ENCODE data around the gene ESAM.
A peak's percentile ranks its signal among the peaks of the same experiment; 100 is the strongest.

The ESAM gene

DNA sequence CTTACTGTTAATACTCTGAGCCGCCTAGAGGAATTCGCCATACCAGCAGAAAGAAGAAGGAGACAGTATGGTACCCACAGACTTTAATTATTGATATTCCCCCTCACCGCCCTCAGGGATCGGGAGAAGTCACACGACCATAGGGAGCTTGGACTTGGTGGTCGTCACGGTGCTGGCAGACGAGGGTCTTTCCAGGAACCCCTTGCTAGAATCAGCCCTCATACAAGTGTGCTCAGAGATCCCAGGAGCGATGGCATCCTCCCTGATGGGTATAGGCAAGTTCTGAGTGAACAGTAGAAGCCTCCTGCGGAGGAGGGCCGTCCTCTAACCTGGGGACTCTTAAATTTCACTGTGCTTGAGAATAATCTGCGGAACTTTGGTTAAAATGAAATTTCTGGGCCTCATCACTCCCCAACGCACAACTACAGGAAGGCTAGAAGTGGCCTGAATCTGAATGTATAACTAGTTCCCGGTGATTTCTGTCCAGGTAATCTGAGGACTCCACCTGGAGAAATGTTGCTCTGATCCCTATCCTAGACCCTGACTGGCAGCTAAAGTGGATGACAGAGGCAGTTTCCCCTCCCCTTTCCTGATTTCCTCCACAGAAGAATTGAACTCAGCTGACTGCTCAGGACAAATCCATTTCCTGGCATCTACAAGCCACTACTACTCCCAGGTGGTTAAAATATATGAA lies 14.5 kb downstream of the ESAM start:
- no peak overlapping the region for H3K9ac ChIP-seq (ENCODE audit: low read depth, low read length)
- H3K27me3 ChIP-seq (ENCODE audit: control insufficient read depth, insufficient read depth, low read length): peaks cover 95% of the 10 kb centered on the region
- H3K4me1 ChIP-seq (ENCODE audit: control insufficient read depth, insufficient read depth, low read length): peaks cover 12% of the 10 kb centered on the region
- H3K9me3 ChIP-seq (ENCODE audit: control insufficient read depth, insufficient read depth, low read length): no peaks in the 10 kb centered on the region
- no peaks in the 10 kb centered on the region for H3K36me3 ChIP-seq (ENCODE audit: control insufficient read depth, insufficient read depth, low read length)
- H3K4me3 ChIP-seq (ENCODE audit: low read depth, low read length): peak overlapping the region; percentile 51

DNA sequence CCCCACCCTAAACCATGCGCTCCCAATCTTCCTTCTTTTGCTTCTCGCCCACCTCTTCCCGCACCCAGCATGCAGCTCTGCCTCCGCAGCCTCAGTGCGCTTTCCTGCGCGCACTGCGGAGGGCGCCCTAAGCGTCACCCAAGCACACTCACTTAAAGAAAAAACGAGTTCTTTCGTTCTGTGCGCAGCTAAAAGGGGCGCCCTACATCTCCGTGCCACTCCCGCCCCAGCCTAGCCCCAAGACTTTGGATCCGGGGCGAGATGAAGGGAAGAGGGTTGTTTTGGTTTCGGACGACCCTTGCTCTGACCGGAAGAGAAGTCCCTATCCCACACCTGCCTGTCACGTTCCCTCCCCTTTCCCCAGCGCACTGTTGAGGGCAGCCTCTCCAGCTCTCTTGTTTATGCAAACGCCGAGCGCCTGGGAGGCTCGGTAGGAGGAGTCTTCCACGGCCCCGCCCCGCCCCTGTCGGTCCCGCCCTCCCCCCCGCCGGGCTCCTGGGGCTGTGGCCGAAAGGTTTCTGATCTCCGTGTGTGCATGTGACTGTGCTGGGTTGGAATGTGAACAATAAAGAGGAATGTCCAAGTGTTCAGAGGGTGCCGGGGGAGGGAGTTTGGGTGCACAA lies 15.4 kb downstream of the ESAM start:
- Histone ChIP-seq H3K9me3 (ENCODE audit: control insufficient read depth, insufficient read depth, low read length) (no peaks in the 10 kb centered on the region), H3K36me3 (ENCODE audit: control insufficient read depth, insufficient read depth, low read length) (no peaks in the 10 kb centered on the region), H3K9ac (ENCODE audit: low read depth, low read length) (no peak overlapping the region), H3K4me1 (ENCODE audit: control insufficient read depth, insufficient read depth, low read length) (peaks cover 9% of the 10 kb centered on the region), H3K27me3 (ENCODE audit: control insufficient read depth, insufficient read depth, low read length) (peaks cover 95% of the 10 kb centered on the region), H3K4me3 (ENCODE audit: low read depth, low read length) (peak overlapping the region; percentile 85)

DNA sequence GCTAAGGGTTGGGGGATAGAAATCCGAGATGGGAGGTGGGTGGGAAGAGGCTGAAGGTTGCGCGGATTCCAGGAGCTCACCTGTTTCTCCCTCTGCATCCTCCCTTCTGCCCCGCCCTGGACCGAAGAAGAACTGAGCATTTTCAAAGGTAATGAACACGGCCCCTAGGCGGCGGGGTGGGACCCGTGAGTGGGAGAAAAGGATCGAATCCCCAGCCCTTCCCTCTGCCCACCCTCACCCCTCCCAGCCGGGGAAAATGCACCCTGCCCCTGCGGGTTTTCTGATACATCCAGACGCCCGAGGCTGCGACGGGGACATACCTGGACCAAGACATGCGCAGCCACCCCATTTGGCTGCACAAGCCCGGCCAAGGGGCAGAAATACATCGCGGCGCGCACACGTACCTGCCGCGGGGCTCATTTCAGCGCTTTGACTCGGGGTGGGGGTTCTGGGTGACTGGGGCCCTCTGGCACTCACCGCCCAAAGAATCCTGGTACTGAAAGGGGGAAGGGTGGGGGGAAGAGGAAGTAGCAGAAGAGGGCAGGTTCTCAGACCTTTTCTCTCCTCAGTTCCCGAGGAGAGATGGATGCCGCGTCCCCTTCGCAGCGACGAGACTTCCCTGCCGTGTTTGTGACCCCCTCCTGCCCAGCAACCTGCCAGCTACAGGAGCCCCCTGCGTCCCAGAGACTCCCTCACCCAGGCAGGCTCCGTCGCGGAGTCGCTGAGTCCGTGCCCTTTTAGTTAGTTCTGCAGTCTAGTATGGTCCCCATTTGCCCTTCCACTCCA lies 16.1 kb downstream of the ESAM start:
- H3K4me3 ChIP-seq (ENCODE audit: low read depth, low read length): peak overlapping the region; percentile 85
- H3K27me3 ChIP-seq (ENCODE audit: control insufficient read depth, insufficient read depth, low read length): peaks cover 95% of the 10 kb centered on the region

DNA sequence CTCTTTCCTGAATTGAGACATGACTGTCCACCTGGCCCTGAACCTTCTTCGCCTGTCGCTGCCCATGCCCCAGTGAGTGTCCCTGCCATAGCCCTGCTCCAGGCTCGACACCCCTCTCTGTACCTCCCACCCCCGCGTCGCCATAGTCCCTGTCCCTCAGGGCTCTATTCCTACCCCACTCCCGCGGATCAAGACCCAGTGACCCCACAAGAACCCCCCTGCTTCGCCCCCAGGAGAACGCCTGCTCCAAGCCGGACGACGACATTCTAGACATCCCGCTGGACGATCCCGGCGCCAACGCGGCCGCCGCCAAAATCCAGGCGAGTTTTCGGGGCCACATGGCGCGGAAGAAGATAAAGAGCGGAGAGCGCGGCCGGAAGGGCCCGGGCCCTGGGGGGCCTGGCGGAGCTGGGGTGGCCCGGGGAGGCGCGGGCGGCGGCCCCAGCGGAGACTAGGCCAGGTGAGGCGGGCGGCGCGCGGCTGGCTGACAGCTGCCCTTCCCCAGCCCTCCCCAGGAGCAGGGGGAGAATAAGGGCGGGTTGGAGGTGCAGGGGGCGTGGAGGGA lies 16.7 kb downstream of the ESAM start:
- no peaks in the 10 kb centered on the region for H3K36me3 ChIP-seq (ENCODE audit: control insufficient read depth, insufficient read depth, low read length)
- peaks cover 95% of the 10 kb centered on the region for H3K27me3 ChIP-seq (ENCODE audit: control insufficient read depth, insufficient read depth, low read length)
- H3K9me3 ChIP-seq (ENCODE audit: control insufficient read depth, insufficient read depth, low read length): no peaks in the 10 kb centered on the region
- no peak overlapping the region for H3K9ac ChIP-seq (ENCODE audit: low read depth, low read length)
- H3K4me3 ChIP-seq (ENCODE audit: low read depth, low read length): peak overlapping the region; percentile 85
- peaks cover 9% of the 10 kb centered on the region for H3K4me1 ChIP-seq (ENCODE audit: control insufficient read depth, insufficient read depth, low read length)

More for the DNA sequence above, 16.1 kb downstream of the ESAM start:
- Histone ChIP-seq H3K36me3 (ENCODE audit: control insufficient read depth, insufficient read depth, low read length) (no peaks in the 10 kb centered on the region), H3K4me1 (ENCODE audit: control insufficient read depth, insufficient read depth, low read length) (peaks cover 9% of the 10 kb centered on the region), H3K9ac (ENCODE audit: low read depth, low read length) (no peak overlapping the region), H3K9me3 (ENCODE audit: control insufficient read depth, insufficient read depth, low read length) (no peaks in the 10 kb centered on the region)

DNA sequence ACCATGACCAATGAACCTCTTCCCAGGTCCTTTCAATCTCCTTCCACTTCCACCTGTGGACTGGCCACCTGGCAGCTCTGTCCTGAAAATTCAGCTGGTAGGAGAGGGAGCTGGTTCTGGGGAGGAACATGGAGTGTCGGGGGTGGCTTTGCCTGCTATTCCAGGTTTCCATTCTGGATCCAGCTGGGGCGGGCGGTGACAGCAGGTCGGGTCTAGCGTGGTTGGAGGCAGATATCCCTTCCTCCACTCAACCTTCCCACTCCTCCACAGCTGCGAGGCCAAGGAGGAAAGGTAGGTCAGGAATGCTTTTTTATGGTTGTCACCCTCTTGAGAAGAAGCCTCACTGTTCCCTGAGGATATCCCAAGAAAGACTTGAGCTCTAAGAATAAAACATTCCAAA lies 19.0 kb downstream of the ESAM start:
- Histone ChIP-seq H3K36me3 (ENCODE audit: control insufficient read depth, insufficient read depth, low read length) (no peaks in the 10 kb centered on the region), H3K27me3 (ENCODE audit: control insufficient read depth, insufficient read depth, low read length) (peaks cover 91% of the 10 kb centered on the region), H3K9ac (ENCODE audit: low read depth, low read length) (no peak overlapping the region), H3K4me1 (ENCODE audit: control insufficient read depth, insufficient read depth, low read length) (peaks cover 12% of the 10 kb centered on the region), H3K4me3 (ENCODE audit: low read depth, low read length) (peak overlapping the region; percentile 1), H3K9me3 (ENCODE audit: control insufficient read depth, insufficient read depth, low read length) (no peaks in the 10 kb centered on the region)

DNA sequence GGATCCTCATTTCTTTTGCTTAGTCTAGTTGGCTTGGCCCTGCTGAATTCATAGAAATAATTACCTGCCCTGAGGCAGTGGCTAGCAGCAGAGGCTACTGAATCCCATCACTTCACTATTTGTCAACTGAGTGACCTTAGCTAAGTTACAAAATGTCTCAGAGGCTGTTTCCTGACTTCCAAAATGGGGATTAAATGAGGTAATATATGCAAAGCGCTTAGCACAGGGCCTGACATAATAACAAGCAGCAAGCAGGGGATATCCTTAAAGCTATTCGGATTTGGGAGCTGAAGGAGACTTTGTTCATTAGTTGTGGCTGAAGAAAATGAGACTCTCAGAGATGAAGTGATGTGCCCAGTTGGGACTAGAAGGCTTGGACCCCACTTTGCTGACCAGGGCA lies 19.5 kb downstream of the ESAM start:
- peaks cover 9% of the 10 kb centered on the region for H3K4me1 ChIP-seq (ENCODE audit: control insufficient read depth, insufficient read depth, low read length)
- H3K9me3 ChIP-seq (ENCODE audit: control insufficient read depth, insufficient read depth, low read length): no peaks in the 10 kb centered on the region
- no peak overlapping the region for H3K4me3 ChIP-seq (ENCODE audit: low read depth, low read length)
- H3K27me3 ChIP-seq (ENCODE audit: control insufficient read depth, insufficient read depth, low read length): peaks cover 91% of the 10 kb centered on the region
- H3K9ac ChIP-seq (ENCODE audit: low read depth, low read length): no peak overlapping the region
- H3K36me3 ChIP-seq (ENCODE audit: control insufficient read depth, insufficient read depth, low read length): no peaks in the 10 kb centered on the region

DNA sequence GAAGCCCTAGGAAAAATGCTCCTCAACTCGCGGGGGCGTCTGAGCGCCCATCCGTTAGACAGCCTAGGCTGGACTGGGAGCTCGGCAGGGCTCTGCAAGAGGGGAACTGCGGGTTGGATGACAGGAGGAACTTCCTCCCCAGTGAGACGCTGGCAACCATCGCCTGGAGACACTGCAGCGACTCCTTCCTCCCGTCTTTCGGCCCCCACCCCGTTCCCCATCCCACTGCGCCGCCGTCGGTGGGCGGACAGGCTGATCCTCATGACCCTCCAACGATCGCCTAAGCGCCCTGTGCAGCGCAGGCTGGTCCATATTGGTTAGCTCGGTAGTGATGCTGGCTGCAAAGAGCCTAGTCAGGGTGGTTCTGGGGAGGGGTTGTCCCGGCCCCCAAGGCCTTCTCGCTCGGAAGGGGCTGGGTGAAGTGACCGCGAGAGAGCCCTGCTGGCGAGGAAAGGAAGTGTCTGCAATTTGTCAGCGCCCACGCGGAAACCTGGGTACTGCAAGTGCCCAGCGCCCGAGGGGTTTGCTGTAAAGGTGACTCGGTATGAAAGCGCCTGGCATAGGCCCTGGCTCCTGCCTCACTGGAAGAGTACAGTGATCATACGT lies 21.7 kb downstream of the ESAM start:
- Histone ChIP-seq H3K36me3 (ENCODE audit: control insufficient read depth, insufficient read depth, low read length) (no peaks in the 10 kb centered on the region), H3K4me3 (ENCODE audit: low read depth, low read length) (peak overlapping the region; percentile 74), H3K4me1 (ENCODE audit: control insufficient read depth, insufficient read depth, low read length) (peaks cover 3% of the 10 kb centered on the region), H3K27me3 (ENCODE audit: control insufficient read depth, insufficient read depth, low read length) (peaks cover 96% of the 10 kb centered on the region), H3K9me3 (ENCODE audit: control insufficient read depth, insufficient read depth, low read length) (no peaks in the 10 kb centered on the region), H3K9ac (ENCODE audit: low read depth, low read length) (no peak overlapping the region)

DNA sequence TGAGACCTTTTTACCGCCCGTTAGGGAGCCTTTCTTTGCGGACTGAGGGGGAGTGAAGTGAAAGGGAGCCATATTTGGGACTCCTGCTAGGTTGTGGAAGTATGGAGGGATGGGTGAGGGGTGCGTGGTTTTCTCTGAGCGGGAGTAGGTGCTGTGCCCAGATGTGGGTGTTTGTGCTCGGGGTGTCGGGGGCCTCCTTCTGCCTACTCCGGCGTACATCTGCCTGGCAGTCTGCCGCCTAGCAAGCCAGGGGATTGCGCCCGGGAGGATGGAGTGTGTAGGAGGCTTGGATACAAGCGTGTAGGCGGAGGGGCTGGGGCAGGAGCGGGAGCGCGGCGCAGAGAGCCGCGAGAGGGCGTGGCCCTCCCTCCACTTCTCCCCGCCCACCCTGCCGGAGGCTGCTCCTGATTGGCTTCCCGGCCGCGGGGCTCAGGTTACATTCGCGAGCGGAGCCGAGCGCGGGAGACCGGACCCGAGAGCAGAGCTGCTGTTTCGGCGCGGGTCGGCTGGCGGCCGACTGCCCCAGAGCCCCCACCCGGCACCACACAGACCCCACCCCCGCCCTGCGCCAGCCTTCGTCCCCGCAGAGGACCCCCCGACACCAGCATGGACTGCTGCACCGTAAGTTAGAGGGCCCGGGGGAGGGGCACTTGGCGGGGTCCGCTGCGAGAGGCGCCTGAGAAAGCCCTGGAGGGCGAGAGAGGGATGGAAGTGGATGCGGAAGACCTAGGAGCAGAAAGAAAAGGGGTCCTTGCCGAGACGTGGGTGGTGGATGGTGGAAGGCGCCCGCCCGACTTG lies 22.4 kb downstream of the ESAM start, which contains the start of gene NRGN:
Gene NRGN, plus strand, starts transcription at position 464 of the 798 bp plus-strand sequence. Its CDS starts 143 bp downstream, at position 607.
- peak within 1 kb of the TSS; percentile 74 for H3K4me3 ChIP-seq (ENCODE audit: low read depth, low read length)
- H3K9ac ChIP-seq (ENCODE audit: low read depth, low read length): no peak within 1 kb of the TSS
- H3K27me3 ChIP-seq (ENCODE audit: control insufficient read depth, insufficient read depth, low read length): peaks cover 96% of the 10 kb centered on the region
- H3K9me3 ChIP-seq (ENCODE audit: control insufficient read depth, insufficient read depth, low read length): no peaks in the 10 kb centered on the region
- no peaks in the 10 kb centered on the region for H3K36me3 ChIP-seq (ENCODE audit: control insufficient read depth, insufficient read depth, low read length)
- H3K4me1 ChIP-seq (ENCODE audit: control insufficient read depth, insufficient read depth, low read length): peaks cover 3% of the 10 kb centered on the region

DNA sequence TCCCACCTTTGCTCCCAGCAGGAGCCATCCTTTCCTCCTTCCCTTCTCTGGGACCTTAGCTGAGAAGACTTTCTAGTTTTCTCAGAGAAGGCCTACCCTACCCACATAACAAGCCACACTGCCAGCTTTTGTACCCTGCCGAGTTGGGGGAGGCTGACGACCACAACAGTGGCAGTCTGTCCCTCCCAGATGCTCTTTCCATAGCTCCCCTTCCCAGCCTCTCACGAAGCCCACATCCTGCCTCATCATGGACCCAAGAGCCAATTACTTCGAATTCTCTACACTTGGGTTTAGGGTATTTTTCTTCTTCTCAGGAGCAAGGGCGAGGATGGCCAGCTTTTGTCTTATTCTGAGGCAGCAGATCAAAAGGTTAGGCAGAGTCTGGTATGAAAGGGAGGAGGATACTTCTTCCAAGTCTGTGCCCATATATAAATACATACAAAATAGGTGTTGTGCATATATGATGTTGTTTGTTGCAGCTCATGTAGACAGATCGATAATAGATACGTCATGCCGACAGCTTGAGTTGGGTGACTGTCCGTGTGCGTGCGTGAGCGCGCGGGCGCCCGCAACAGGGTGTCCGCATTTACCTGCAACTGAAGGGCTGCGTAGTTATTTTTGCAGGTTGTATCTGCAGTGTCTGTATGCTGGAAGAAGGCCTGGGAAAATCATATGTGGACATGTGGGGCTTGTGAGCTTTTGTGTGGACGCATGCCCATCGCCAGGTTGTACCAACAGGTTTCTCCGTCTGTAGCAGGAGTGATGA lies 23.2 kb downstream of the ESAM start:
- Histone ChIP-seq H3K4me1 (ENCODE audit: control insufficient read depth, insufficient read depth, low read length) (peaks cover 3% of the 10 kb centered on the region), H3K9ac (ENCODE audit: low read depth, low read length) (no peak overlapping the region), H3K4me3 (ENCODE audit: low read depth, low read length) (peak overlapping the region; percentile 74), H3K36me3 (ENCODE audit: control insufficient read depth, insufficient read depth, low read length) (no peaks in the 10 kb centered on the region), H3K9me3 (ENCODE audit: control insufficient read depth, insufficient read depth, low read length) (no peaks in the 10 kb centered on the region), H3K27me3 (ENCODE audit: control insufficient read depth, insufficient read depth, low read length) (peaks cover 96% of the 10 kb centered on the region)

DNA sequence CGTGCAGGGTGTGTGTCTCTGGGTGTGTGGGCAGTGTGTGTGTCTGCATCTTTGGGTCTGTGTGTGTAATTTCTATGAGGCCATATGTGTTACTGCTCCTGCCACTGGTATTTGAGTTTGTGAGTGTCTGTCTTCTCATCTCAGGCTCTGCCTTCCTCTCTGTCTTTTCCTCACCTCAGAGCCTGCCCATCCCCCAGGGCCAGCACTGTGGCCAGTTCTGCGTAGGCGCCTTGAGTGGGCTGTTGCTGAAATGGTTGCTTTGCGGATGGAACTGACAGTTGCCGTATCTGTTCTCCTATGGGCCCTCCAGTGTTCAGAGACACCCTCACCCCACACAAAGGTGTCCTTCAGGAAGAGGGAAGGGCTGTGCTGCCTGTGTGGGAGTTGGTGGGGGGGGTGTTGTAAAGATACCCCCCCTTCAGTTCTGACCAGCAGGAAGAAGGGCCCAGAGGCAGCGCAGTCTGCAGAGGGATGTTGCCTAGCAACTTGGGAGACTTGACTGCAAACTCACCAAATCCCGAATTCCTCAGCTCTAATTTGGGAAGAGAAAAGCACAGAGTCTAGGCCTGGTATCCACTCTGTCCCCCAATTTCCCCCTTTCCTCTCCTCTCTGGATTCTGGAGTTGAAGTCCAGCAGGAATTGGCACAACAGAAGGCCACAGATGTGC lies 24.3 kb downstream of the ESAM start:
- Histone ChIP-seq H3K9ac (ENCODE audit: low read depth, low read length) (no peak overlapping the region), H3K4me1 (ENCODE audit: control insufficient read depth, insufficient read depth, low read length) (peaks cover 3% of the 10 kb centered on the region), H3K4me3 (ENCODE audit: low read depth, low read length) (no peak overlapping the region), H3K36me3 (ENCODE audit: control insufficient read depth, insufficient read depth, low read length) (no peaks in the 10 kb centered on the region), H3K9me3 (ENCODE audit: control insufficient read depth, insufficient read depth, low read length) (no peaks in the 10 kb centered on the region), H3K27me3 (ENCODE audit: control insufficient read depth, insufficient read depth, low read length) (peaks cover 88% of the 10 kb centered on the region)

Data from iPS-15b (cell line).